IMR-90 (cell line): Measurements from ENCODE around the gene HADHB. TPM values are rescaled to one million over a fixed set of nuclear protein-coding genes. Genes with fewer than 3 reads are reported as not detected.

Experiments
- ATAC-seq: fragments of 200-7000 bp; cut with Tn5 transposase; 2 replicates; pipeline ENCODE4 v1.9.1; 2020; ENCODE audit warnings: low read depth, mild to moderate bottlenecking, moderate library complexity
- BruUV-seq: library from RNA; stranded (reverse); fragments of 400-500 nt; replicated peaks from 2 replicates; lab custom pipeline; 2021; lab: Mats Ljungman, UMichigan
- CTCF ChIA-PET: fragments of 300-600 bp; formaldehyde crosslinking; extraction: SDS; loops from one replicate; lab custom pipeline; 2021; ENCODE audit warnings: antibody characterized with exemption; lab: Yijun Ruan, JAX
- POLR2A ChIA-PET: fragments of 300-600 bp; sonication (Branson Sonifier 250); formaldehyde crosslinking; loops from one replicate; lab custom pipeline; 2022; ENCODE audit warnings: antibody characterized with exemption; ENCODE audit not compliant: unreplicated experiment; lab: Charles Lee
- DNase-seq: peaks from one replicate; pipeline ENCODE4 v3.0.0; 2013
- H2AFZ ChIP-seq: replicated peaks from 2 replicates; pipeline ENCODE3; 2013; ENCODE audit warnings: low read length, mild to moderate bottlenecking; ENCODE audit not compliant: poor library complexity
- H2AK5ac ChIP-seq: 2 replicates; pipeline ENCODE4 v1.6.1; 2013; ENCODE audit warnings: low read depth, low read length, inconsistent platforms
- H2AK9ac ChIP-seq: replicated peaks from 2 replicates; pipeline ENCODE3; 2013; ENCODE audit warnings: mild to moderate bottlenecking, low read depth, low read length, moderate library complexity; ENCODE audit not compliant: poor library complexity
- H2BK120ac ChIP-seq: 2 replicates; pipeline ENCODE4 v1.6.1; 2013; ENCODE audit warnings: low read depth, low read length, inconsistent platforms
- H2BK15ac ChIP-seq: 3 replicates; pipeline ENCODE4 v1.6.1; 2013; ENCODE audit warnings: low read depth, low read length, inconsistent platforms
- H2BK20ac ChIP-seq: 2 replicates; pipeline ENCODE4 v1.6.1; 2013; ENCODE audit warnings: low read depth, mild to moderate bottlenecking, inconsistent platforms, low read length, moderate library complexity
- H2BK5ac ChIP-seq: 2 replicates; pipeline ENCODE4 v1.6.1; 2013; ENCODE audit warnings: mild to moderate bottlenecking, low read depth, low read length, inconsistent platforms; ENCODE audit not compliant: poor library complexity, severe bottlenecking
- H3K14ac ChIP-seq: replicated peaks from 2 replicates; pipeline ENCODE4 v1.6.1; 2013; ENCODE audit warnings: low read depth, low read length, inconsistent platforms
- H3K18ac ChIP-seq: 2 replicates; pipeline ENCODE4 v1.6.1; 2013; ENCODE audit warnings: low read depth, low read length, control low read depth
- H3K23ac ChIP-seq: 2 replicates; pipeline ENCODE4 v1.6.1; 2013; ENCODE audit warnings: low read depth, low read length, inconsistent platforms
- H3K27ac ChIP-seq: 2 replicates; pipeline ENCODE4 v1.5.1; 2013; ENCODE audit warnings: mild to moderate bottlenecking, control low read depth, low read length; ENCODE audit not compliant: insufficient read depth
- H3K27me3 ChIP-seq: 2 replicates; pipeline ENCODE4 v1.6.1; 2013; ENCODE audit warnings: low read length; ENCODE audit not compliant: control insufficient read depth, insufficient read depth
- H3K36me3 ChIP-seq: 2 replicates; pipeline ENCODE4 v1.6.1; 2013; ENCODE audit warnings: low read length, mixed read lengths; ENCODE audit not compliant: control insufficient read depth, insufficient read depth
- H3K4ac ChIP-seq: 2 replicates; pipeline ENCODE4 v1.6.1; 2013; ENCODE audit warnings: low read depth, low read length, inconsistent platforms
- H3K4me1 ChIP-seq: 2 replicates; pipeline ENCODE4 v1.6.1; 2013; ENCODE audit warnings: low read length, mixed read lengths; ENCODE audit not compliant: control insufficient read depth, insufficient read depth
- H3K4me2 ChIP-seq: 2 replicates; pipeline ENCODE4 v1.6.1; 2013; ENCODE audit warnings: low read depth, mild to moderate bottlenecking, control low read depth, low read length, moderate library complexity
- H3K4me3 ChIP-seq: 2 replicates; pipeline ENCODE4 v1.5.1; 2013; ENCODE audit warnings: low read depth, mild to moderate bottlenecking, control low read depth, low read length, moderate library complexity; ENCODE audit not compliant: insufficient read depth
- H3K56ac ChIP-seq: 2 replicates; pipeline ENCODE4 v1.6.1; 2013; ENCODE audit warnings: low read length, inconsistent platforms; ENCODE audit not compliant: insufficient read depth; ENCODE audit errors: extremely low read depth
- H3K79me1 ChIP-seq, 2 experiments: 2 replicates each; pipeline ENCODE4 v1.6.1; 2013; ENCODE audit warnings: low read length in 2 of 2, inconsistent platforms in 1 of 2, low read depth in 1 of 2
- H3K9ac ChIP-seq: 2 replicates; pipeline ENCODE4 v1.6.1; 2013; ENCODE audit warnings: low read depth, low read length, control low read depth
- H3K9me1 ChIP-seq: 2 replicates; pipeline ENCODE4 v1.6.1; 2013; ENCODE audit warnings: low read length, inconsistent platforms; ENCODE audit not compliant: insufficient read depth
- H3K9me3 ChIP-seq: 2 replicates; pipeline ENCODE4 v1.6.1; 2013; ENCODE audit warnings: low read length; ENCODE audit not compliant: control insufficient read depth, insufficient read depth
- H4K20me1 ChIP-seq: 2 replicates; pipeline ENCODE4 v1.6.1; 2013; ENCODE audit warnings: low read length, inconsistent platforms; ENCODE audit not compliant: insufficient read depth
- H4K5ac ChIP-seq: 2 replicates; pipeline ENCODE4 v1.6.1; 2013; ENCODE audit warnings: mild to moderate bottlenecking, low read depth, low read length, control low read depth
- H4K8ac ChIP-seq, 2 experiments: 2 replicates each; pipeline ENCODE4 v1.6.1; 2013; ENCODE audit warnings: low read depth in 2 of 2, low read length in 2 of 2, control low read depth in 1 of 2, inconsistent platforms in 1 of 2
- H4K91ac ChIP-seq: 2 replicates; pipeline ENCODE4 v1.6.1; 2013; ENCODE audit warnings: low read depth, low read length, inconsistent platforms; ENCODE audit not compliant: insufficient read depth
- BHLHE40 ChIP-seq: fragments of 150-350 bp; IDR thresholded peaks from 2 replicates; pipeline ENCODE4 v1.6.1; 2016; ENCODE audit warnings: mild to moderate bottlenecking, low read depth, low read length
- CEBPB ChIP-seq: IDR thresholded peaks from 2 replicates; pipeline ENCODE4 v1.6.1; 2012; ENCODE audit warnings: low read depth, low read length, improper control_type of control experiment
- CTCF ChIP-seq: conservative IDR thresholded peaks from 2 replicates; pipeline ENCODE4 v1.5.1; 2012; ENCODE audit warnings: mild to moderate bottlenecking, low read depth, low read length, improper control_type of control experiment
- FOS ChIP-seq: fragments of 150-350 bp; IDR thresholded peaks from 2 replicates; pipeline ENCODE4 v1.6.1; 2016; ENCODE audit warnings: low read depth, low read length
- POLR2A ChIP-seq: IDR thresholded peaks from 2 replicates; pipeline ENCODE4 v1.6.1; 2012; ENCODE audit warnings: mild to moderate bottlenecking, low read depth, low read length
- RFX5 ChIP-seq: IDR thresholded peaks from 2 replicates; pipeline ENCODE4 v1.8.0; 2012; ENCODE audit warnings: low read depth, mild to moderate bottlenecking, low read length, moderate library complexity
- WGBS, 2 experiments: methylation state at CpG; one replicate each; pipeline versions ENCODE4 v1.1.5 to v1.1.7; 2013; ENCODE audit warnings: missing lambda C conversion rate in 2 of 2; ENCODE audit not compliant: insufficient read length in 1 of 2; ENCODE audit errors: extremely low coverage in 2 of 2; 5-methylcytosine and 5-hydroxymethylcytosine counted together
- dilution Hi-C: fragments of 300-500 bp; cut with HindIII; formaldehyde crosslinking; loops from one replicate; pipeline ENCODE4 v1.14.3; 2018; ENCODE audit warnings: low sequenced_read_pairs; ENCODE audit not compliant: unreplicated experiment
- in situ Hi-C: fragments of 300-500 bp; cut with MboI; formaldehyde crosslinking; loops from 3 replicates; pipeline ENCODE4 v1.14.3; 2019; ENCODE audit warnings: low sequenced_read_pairs, inconsistent platforms, mixed read lengths
- intact Hi-C: fragments of 100-400 bp; cut with micrococcal nuclease; formaldehyde crosslinking; loops from 2 replicates; pipeline ENCODE4 v1.10.0; 2022
- polyA plus RNA-seq, 3 experiments: library from polyadenylated mRNA; depleted of rRNA; stranded (reverse); fragments of >200 nt; gene quantifications; 2 replicates each; pipeline ENCODE4 v1.2.3, GENCODE V29; 2012; ENCODE audit warnings: low replicate concordance in 1 of 3
- total RNA-seq: library from RNA; depleted of rRNA; stranded (reverse); fragments of >200 nt; gene quantifications from 2 replicates; pipeline ENCODE4 v1.2.3, GENCODE V29; 2012

Gene HADHB
- total and polyA plus RNA-seq, 2 of the 4 experiments (the other 2 are of a cell fraction): 67.9 to 79.8 TPM

GRCh38 chr2:26324903-26325302, 80.2 kb downstream of the HADHB start:
- H3K4ac ChIP-seq: no peak overlapping the region
- H3K79me1 ChIP-seq: no peaks in the 10 kb centered on the region
- in situ Hi-C loops (loop anchor here (25.0 kb wide), 1 partner anchor 363 kb away; no protein-coding TSS in a partner anchor), intact Hi-C loops (loop anchor here (5.0 to 10.0 kb wide), 2 partner anchors 140 to 373 kb away; no protein-coding TSS in a partner anchor), dilution Hi-C loops (no loop called here)
- no peak overlapping the region for H2AK5ac ChIP-seq
- no peak overlapping the region for H3K9ac ChIP-seq
- DNase-seq (no peak), ATAC-seq (no peak)
- H3K27me3 ChIP-seq: peaks cover 11% of the 10 kb centered on the region
- H4K91ac ChIP-seq: no peak overlapping the region
- no peaks in the 10 kb centered on the region for H3K9me3 ChIP-seq
- BruUV-seq: no TSS peak
- CTCF ChIA-PET: no interaction called here
- no peak overlapping the region for H2AFZ ChIP-seq
- H2AK9ac ChIP-seq: no peak overlapping the region
- no peak overlapping the region for H4K5ac ChIP-seq
- H3K4me2 ChIP-seq: no peak overlapping the region
- H2BK5ac ChIP-seq: no peak overlapping the region
- no peak overlapping the region for H3K23ac ChIP-seq
- H3K27ac ChIP-seq: no peak overlapping the region
- no peak overlapping the region for H3K18ac ChIP-seq
- H4K8ac ChIP-seq: no peak overlapping the region
- no peak overlapping the region for H3K14ac ChIP-seq
- POLR2A ChIA-PET: no interaction called here
- WGBS, 2 experiments: no CpG with 5 or more reads among the region's 3 CpGs
- H3K9me1 ChIP-seq: no peaks in the 10 kb centered on the region
- H3K36me3 ChIP-seq: no peaks in the 10 kb centered on the region
- no peak overlapping the region for H2BK120ac ChIP-seq
- no peak overlapping the region for H2BK15ac ChIP-seq
- H3K56ac ChIP-seq: no peak overlapping the region
- no peak overlapping the region for H3K4me3 ChIP-seq
- TF ChIP-seq CEBPB (no peak), BHLHE40 (no peak), RFX5 (no peak), CTCF (no peak), POLR2A (no peak), FOS (no peak)
- H3K4me1 ChIP-seq: peaks cover 6% of the 10 kb centered on the region
- H2BK20ac ChIP-seq: no peak overlapping the region
- no peaks in the 10 kb centered on the region for H4K20me1 ChIP-seq
